ENCODE data around the gene OSMR. TPM values are rescaled to one million over a fixed set of nuclear protein-coding genes. Genes with fewer than 3 reads are reported as not detected.

The OSMR gene
- total RNA-seq, result 10 to 100 TPM in 3 of 4 donors, 1 to 10 TPM in 1; 3.5 to 25.6 (median 15.3) TPM

DNA sequence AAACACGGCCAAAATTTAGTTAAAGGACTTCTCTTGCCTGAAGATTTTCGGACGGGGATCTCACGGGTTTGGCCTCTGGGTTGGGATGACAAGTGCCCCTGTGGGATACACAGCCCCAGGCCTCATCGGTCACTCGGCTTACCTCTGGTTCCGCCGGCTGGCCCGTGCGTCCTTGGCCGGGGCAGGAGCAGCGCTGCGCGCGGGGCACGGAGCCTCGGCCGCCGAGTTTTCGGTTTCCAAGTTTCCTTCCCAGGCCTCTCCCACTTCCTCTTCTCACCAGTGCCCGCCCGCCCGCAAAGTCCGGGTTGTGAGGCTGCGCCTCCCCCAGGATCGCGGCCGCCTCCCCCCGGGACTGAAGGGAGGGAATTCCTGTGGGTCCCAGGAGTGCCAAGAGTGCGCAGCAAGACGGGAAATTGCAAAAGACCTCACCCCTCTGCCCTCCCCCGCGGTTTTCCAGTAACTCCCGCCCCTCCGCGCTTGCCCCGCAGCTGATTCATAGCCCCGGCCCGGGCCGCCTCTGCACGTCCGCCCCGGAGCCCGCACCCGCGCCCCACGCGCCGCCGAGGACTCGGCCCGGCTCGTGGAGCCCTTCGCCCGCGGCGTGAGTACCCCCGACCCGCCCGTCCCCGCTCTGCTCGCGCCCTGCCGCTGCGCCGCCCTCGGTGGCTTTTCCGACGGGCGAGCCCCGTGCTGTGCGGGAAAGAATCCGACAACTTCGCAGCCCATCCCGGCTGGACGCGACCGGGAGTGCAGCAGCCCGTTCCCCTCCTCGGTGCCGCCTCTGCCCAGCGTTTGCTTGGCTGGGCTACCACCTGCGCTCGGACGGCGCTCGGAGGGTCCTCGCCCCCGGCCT is at the start of gene OSMR:
TSS of gene OSMR (plus strand) at position 487 of the 853 bp plus-strand sequence. CDS start 23,033 bp downstream, outside the sequence.
- H3K4me1 ChIP-seq, result no peaks in the 10 kb centered on the region
- peak; percentile 40 to 82 (median 65) for DNase-seq
- H3K9me3 ChIP-seq, result no peaks in the 10 kb centered on the region
- H3K36me3 ChIP-seq, result no peaks in the 10 kb centered on the region
- TF ChIP-seq CTCF (IDR thresholded peaks at IDR 0.05) (no peak), POLR2A (IDR thresholded peaks at IDR 0.05) (peak in 1 of 2 donors; percentile 18)
- H3K4me3 ChIP-seq, result peak within 1 kb of the TSS; percentile 40 to 63 (median 52)
- H3K27me3 ChIP-seq, result no peaks in the 10 kb centered on the region
- H3K27ac ChIP-seq, result peak within 1 kb of the TSS; percentile 70 to 94 (median 86)

DNA sequence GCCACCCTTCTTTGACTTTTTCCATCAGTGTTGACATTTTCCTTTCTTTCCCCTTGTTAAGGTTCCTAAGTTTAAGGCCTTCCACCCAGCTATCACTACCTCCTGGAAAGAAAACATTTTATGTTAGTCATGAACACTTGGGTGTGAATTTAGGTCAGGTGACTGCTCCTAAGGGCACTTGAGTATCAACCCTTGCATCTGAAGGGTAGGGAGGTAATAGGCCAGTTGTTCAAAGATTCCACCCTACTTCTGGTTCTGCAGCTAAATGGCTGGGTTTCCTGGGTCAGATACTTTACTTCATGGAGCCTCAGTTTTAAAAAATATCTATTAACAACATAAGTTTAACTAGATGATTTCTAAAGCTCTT is 49.1 kb upstream of the OSMR start:
- Histone ChIP-seq H3K36me3 (no peaks in the 10 kb centered on the region), H3K27me3 (no peaks in the 10 kb centered on the region), H3K4me3 (no peak overlapping the region), H3K9me3 (no peaks in the 10 kb centered on the region), H3K4me1 (no peaks in the 10 kb centered on the region), H3K27ac (peak overlapping the region in 2 of 4 donors; percentile 43 to 44)
- DNase-seq, result no peak
- TF ChIP-seq POLR2A (IDR thresholded peaks at IDR 0.05) (no peak), CTCF (IDR thresholded peaks at IDR 0.05) (no peak)

DNA sequence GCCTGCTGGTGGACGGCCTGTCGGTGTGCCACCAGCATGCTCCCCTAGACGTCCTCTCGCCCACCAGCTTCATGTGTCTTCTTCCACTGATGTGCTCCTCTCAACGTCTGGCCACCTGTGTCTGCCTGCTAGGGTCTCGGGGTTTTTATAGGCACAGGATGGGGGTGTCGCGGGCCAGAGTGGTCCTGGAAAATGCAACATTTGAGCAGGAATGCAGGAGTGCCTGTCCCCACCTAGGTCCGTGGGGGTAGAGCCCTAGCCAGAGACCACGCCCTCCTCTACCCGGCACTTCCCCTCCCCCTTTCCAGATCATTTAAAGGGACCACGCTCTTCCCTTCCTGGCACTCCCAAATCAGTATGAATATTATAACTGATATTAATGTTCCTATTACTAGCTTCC is 48.0 kb upstream of the OSMR start:
- Histone ChIP-seq H3K27me3 (no peaks in the 10 kb centered on the region), H3K9me3 (no peaks in the 10 kb centered on the region), H3K4me1 (no peaks in the 10 kb centered on the region), H3K36me3 (no peaks in the 10 kb centered on the region), H3K27ac (no peak overlapping the region), H3K4me3 (no peak overlapping the region)
- TF ChIP-seq POLR2A (IDR thresholded peaks at IDR 0.05), result no peak
- no peak for TF ChIP-seq CTCF (IDR thresholded peaks at IDR 0.05)
- no peak for DNase-seq

DNA sequence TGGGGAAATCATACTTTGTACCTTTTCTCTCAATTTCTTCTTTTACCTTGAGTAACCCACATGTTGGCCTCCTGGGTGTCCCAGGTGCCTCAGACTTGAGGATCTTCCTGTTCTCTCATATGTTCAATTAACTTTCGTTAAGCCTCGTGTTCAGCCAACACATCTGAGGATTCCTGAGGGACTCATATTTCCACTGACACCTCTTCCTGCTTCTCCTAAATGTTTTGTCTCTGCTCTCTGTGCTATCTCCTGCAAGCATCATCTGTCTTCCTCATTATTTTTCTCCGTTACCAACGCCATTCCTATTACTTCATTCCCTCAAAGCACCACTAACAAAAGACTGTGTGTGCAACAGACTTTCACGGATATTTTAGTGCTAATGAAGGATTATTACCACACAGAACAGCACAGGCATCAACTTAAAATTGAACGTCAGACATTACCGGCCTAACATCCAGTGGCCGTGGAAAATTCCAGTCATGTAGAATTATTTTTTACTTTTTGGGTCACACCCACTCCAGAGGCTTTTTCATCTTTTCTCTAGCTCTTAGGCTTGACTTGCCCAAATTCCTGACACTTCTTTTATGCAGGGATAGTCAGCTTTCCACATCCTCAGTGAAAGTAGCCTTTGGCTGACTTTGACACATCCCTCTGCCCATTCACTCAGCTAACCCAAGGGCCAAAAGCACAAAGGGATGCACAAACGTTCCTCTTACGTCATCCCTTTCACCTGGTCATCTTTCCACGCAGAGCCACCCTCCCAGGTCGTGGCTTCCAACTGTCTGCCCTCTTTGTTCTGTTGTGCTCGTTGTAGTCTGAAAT is 46.0 kb upstream of the OSMR start:
- no peak for DNase-seq
- Histone ChIP-seq H3K27me3 (no peaks in the 10 kb centered on the region), H3K4me1 (no peaks in the 10 kb centered on the region), H3K9me3 (no peaks in the 10 kb centered on the region), H3K4me3 (no peak overlapping the region), H3K36me3 (no peaks in the 10 kb centered on the region), H3K27ac (no peak overlapping the region)
- no peak for TF ChIP-seq CTCF (IDR thresholded peaks at IDR 0.05)
- TF ChIP-seq POLR2A (IDR thresholded peaks at IDR 0.05), result no peak

DNA sequence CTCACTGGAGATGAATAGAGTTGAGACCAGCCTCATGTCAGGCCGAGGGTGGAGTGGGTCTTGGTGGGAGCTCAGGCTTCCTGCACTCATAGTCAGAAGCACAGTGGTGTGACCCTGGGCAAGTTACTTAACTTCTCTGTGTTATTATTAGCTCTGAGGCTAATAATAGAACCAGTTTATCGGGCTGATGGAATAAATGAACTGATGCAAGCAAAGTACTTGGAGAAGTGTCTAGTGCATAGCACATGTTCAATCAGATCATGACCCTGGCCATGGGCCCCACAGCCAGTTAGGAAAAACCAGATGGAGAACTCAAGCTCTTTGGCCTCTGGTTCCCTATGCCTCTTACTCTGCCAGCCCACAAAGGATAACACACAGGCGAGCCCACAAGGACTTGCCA is 45.3 kb upstream of the OSMR start:
- H3K36me3 ChIP-seq, result no peaks in the 10 kb centered on the region
- no peak for DNase-seq
- no peaks in the 10 kb centered on the region for H3K9me3 ChIP-seq
- H3K27me3 ChIP-seq, result no peaks in the 10 kb centered on the region
- H3K4me3 ChIP-seq, result no peak overlapping the region
- no peak overlapping the region for H3K27ac ChIP-seq
- no peaks in the 10 kb centered on the region for H3K4me1 ChIP-seq
- TF ChIP-seq POLR2A (IDR thresholded peaks at IDR 0.05), result no peak

GRCh38 chr5:38802125-38802524 is 43.7 kb upstream of the OSMR start:
- Histone ChIP-seq H3K27me3 (no peaks in the 10 kb centered on the region), H3K36me3 (no peaks in the 10 kb centered on the region), H3K27ac (no peak overlapping the region), H3K9me3 (no peaks in the 10 kb centered on the region), H3K4me3 (no peak overlapping the region), H3K4me1 (no peaks in the 10 kb centered on the region)
- TF ChIP-seq CTCF (IDR thresholded peaks at IDR 0.05) (no peak), POLR2A (IDR thresholded peaks at IDR 0.05) (no peak)
- DNase-seq, result no peak

Data from Peyer's patch (tissue), 4 donors.